ENCODE data around the gene PAX3. TPM values are rescaled to one million over a fixed set of nuclear protein-coding genes. Genes with fewer than 3 reads are reported as not detected.

PAX3 gene
- total and polyA plus RNA-seq, 2 experiments from 2014 or later: not detected

DNA sequence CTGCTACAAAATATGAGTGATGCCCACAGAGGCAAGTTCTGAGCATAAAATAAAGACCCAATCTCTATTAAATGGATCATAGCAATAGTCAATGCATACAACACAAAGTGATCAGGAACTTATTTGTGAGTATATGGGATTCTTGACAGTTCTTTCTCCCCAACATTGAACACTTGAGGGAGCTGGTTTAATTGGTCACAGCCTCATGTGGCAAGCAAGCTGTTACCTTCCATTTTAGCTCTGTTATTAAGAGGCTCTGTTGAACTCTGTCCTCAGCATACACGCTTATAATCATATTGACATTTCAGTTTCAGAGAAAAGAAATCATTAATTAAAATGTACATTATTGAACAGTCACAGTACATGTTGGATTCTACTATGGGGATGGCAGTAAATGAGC lies 37.6 kb upstream of the PAX3 start:
- Histone ChIP-seq H3K4me2 (ENCODE audit: unreplicated experiment) (no peak overlapping the region), H3K9me3 (ENCODE audit: low read depth) (no peaks in the 10 kb centered on the region), H3F3A (ENCODE audit: insufficient read depth) (no peaks in the 10 kb centered on the region), H3K27me3 (replicated peaks; ENCODE audit: insufficient read depth) (no peaks in the 10 kb centered on the region; the same call in 1 of the 2 replicates), H2AFZ (no peak overlapping the region), H4K20me1 (ENCODE audit: insufficient read depth) (no peaks in the 10 kb centered on the region), H3K9ac (no peak overlapping the region), H3K27ac (no peak overlapping the region), H3K36me3 (ENCODE audit: low read depth) (no peaks in the 10 kb centered on the region), H3K9me2 (ENCODE audit: insufficient read depth) (no peaks in the 10 kb centered on the region), H3K79me2 (ENCODE audit: insufficient read depth) (no peaks in the 10 kb centered on the region), H3K4me3 (no peak overlapping the region), H3K4me1 (ENCODE audit: insufficient read depth) (no peaks in the 10 kb centered on the region)
- WGBS, 2 experiments (ENCODE audit: low coverage in 1 of 2, low lambda C conversion rate in 2 of 2, missing lambda C conversion rate in 2 of 2): 4 to 7% methylated on average over 1 of the region's 1 CpG
- DNase-seq: no peak
- in situ Hi-C loops (cut with MboI): no loop called here
- TF ChIP-seq EZH2 (IDR thresholded peaks at IDR 0.05; ENCODE audit: insufficient read depth, poor library complexity, severe bottlenecking) (no peak), EZH2phosphoT487 (IDR thresholded peaks at IDR 0.05; ENCODE audit: insufficient read depth, low read depth) (no peak)

DNA sequence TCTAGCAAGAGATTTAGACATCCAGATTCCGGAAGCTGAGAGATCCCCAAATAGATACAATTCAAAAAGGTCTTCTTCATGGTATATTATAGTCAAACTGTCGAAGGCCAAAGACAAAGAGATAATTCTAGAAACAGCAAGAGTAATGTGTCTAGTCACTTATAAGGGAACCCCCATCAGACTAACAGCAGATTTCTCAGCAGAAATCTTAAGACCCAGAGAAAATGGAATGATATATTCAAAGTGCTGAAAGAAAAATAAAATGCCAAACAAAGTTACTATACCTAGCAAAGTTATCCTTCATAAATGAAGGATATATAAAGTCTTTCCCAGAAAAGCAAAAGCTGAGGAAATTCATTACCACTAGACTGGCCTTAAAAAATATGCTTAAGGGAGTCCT lies 36.1 kb upstream of the PAX3 start:
- Histone ChIP-seq H3F3A (ENCODE audit: insufficient read depth) (no peaks in the 10 kb centered on the region), H3K9me2 (ENCODE audit: insufficient read depth) (no peaks in the 10 kb centered on the region), H4K20me1 (ENCODE audit: insufficient read depth) (no peaks in the 10 kb centered on the region), H3K4me2 (ENCODE audit: unreplicated experiment) (no peak overlapping the region), H3K79me2 (ENCODE audit: insufficient read depth) (no peaks in the 10 kb centered on the region), H3K27ac (no peak overlapping the region), H2AFZ (no peak overlapping the region), H3K27me3 (replicated peaks; ENCODE audit: insufficient read depth) (no peaks in the 10 kb centered on the region; the same call in 1 of the 2 replicates), H3K9ac (no peak overlapping the region), H3K4me1 (ENCODE audit: insufficient read depth) (no peaks in the 10 kb centered on the region), H3K36me3 (ENCODE audit: low read depth) (no peaks in the 10 kb centered on the region), H3K9me3 (ENCODE audit: low read depth) (no peaks in the 10 kb centered on the region), H3K4me3 (no peak overlapping the region)
- in situ Hi-C loops (cut with MboI): no loop called here
- no peak for TF ChIP-seq EZH2phosphoT487 (IDR thresholded peaks at IDR 0.05; ENCODE audit: insufficient read depth, low read depth)
- DNase-seq: no peak
- 19 to 27% methylated on average over 2 of the region's 2 CpGs for whole genome bisulfite sequencing, 2 experiments (ENCODE audit: low coverage in 1 of 2, low lambda C conversion rate in 2 of 2, missing lambda C conversion rate in 2 of 2)

DNA sequence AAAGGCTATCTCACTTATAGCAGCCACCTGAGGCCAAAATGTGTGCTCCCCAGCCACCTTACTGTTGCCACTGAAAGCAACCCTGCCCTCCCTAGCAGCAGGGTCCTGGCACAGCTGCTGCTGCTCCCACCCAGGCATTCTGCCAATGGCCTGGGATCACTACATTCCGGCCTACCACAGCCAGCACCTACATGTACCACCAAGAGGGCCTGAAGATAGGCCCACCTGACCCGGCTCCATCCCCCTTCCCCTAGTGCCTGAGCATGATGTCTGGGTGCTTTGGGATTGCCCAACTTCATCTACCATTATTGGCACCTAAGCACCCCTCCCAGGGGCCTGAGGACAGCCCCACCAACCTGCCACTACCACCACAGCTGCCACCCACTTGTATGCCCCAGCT lies 34.6 kb upstream of the PAX3 start:
- Histone ChIP-seq H3K9me3 (ENCODE audit: low read depth) (no peaks in the 10 kb centered on the region), H2AFZ (no peak overlapping the region), H3K4me1 (ENCODE audit: insufficient read depth) (no peaks in the 10 kb centered on the region), H3K4me2 (ENCODE audit: unreplicated experiment) (no peak overlapping the region), H3K36me3 (ENCODE audit: low read depth) (no peaks in the 10 kb centered on the region), H3K4me3 (no peak overlapping the region), H3K27ac (no peak overlapping the region), H4K20me1 (ENCODE audit: insufficient read depth) (no peaks in the 10 kb centered on the region), H3K79me2 (ENCODE audit: insufficient read depth) (no peaks in the 10 kb centered on the region), H3K9me2 (ENCODE audit: insufficient read depth) (no peaks in the 10 kb centered on the region), H3K9ac (no peak overlapping the region), H3K27me3 (replicated peaks; ENCODE audit: insufficient read depth) (no peaks in the 10 kb centered on the region; the same call in 1 of the 2 replicates), H3F3A (ENCODE audit: insufficient read depth) (no peaks in the 10 kb centered on the region)
- in situ Hi-C loops (cut with MboI): no loop called here
- WGBS, 2 experiments (ENCODE audit: low coverage in 1 of 2, low lambda C conversion rate in 2 of 2, missing lambda C conversion rate in 2 of 2): 10 to 18% methylated on average over 2 of the region's 2 CpGs
- TF ChIP-seq EZH2phosphoT487 (IDR thresholded peaks at IDR 0.05; ENCODE audit: insufficient read depth, low read depth) (no peak), EZH2 (IDR thresholded peaks at IDR 0.05; ENCODE audit: insufficient read depth, poor library complexity, severe bottlenecking) (no peak)
- no peak for DNase-seq

DNA sequence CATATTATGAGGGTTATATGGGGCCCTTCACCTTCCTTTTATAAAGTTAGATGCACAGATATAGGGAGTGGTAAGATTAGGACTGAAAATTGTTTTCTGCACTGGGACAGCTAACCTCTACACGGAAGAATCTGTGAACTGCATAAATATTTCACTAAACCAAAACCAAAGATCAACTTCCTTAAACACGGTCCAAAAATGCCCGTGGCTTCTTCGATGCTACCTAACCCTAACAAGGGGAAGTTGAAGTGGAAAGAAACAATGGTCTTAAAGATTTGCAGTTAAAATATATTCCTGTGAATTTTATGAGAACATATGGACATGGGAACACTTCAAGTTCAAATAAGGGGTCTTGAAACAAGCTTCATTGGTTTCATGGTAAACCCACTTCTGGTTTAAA lies 33.3 kb upstream of the PAX3 start:
- in situ Hi-C loops (cut with MboI): no loop called here
- Histone ChIP-seq H3K27me3 (replicated peaks; ENCODE audit: insufficient read depth) (no peaks in the 10 kb centered on the region), H3K36me3 (ENCODE audit: low read depth) (no peaks in the 10 kb centered on the region), H3K9ac (no peak overlapping the region), H3K9me2 (ENCODE audit: insufficient read depth) (no peaks in the 10 kb centered on the region), H3K4me1 (ENCODE audit: insufficient read depth) (no peaks in the 10 kb centered on the region), H3F3A (ENCODE audit: insufficient read depth) (no peaks in the 10 kb centered on the region), H3K9me3 (ENCODE audit: low read depth) (no peaks in the 10 kb centered on the region), H2AFZ (no peak overlapping the region), H3K4me2 (ENCODE audit: unreplicated experiment) (no peak overlapping the region), H3K27ac (no peak overlapping the region), H4K20me1 (ENCODE audit: insufficient read depth) (no peaks in the 10 kb centered on the region), H3K4me3 (no peak overlapping the region), H3K79me2 (ENCODE audit: insufficient read depth) (no peaks in the 10 kb centered on the region)
- WGBS, 2 experiments (ENCODE audit: low coverage in 1 of 2, low lambda C conversion rate in 2 of 2, missing lambda C conversion rate in 2 of 2): 49 to 62% methylated on average over 4 of the region's 4 CpGs
- no peak for DNase-seq
- TF ChIP-seq EZH2 (IDR thresholded peaks at IDR 0.05; ENCODE audit: insufficient read depth, poor library complexity, severe bottlenecking) (no peak), EZH2phosphoT487 (IDR thresholded peaks at IDR 0.05; ENCODE audit: insufficient read depth, low read depth) (no peak)

DNA sequence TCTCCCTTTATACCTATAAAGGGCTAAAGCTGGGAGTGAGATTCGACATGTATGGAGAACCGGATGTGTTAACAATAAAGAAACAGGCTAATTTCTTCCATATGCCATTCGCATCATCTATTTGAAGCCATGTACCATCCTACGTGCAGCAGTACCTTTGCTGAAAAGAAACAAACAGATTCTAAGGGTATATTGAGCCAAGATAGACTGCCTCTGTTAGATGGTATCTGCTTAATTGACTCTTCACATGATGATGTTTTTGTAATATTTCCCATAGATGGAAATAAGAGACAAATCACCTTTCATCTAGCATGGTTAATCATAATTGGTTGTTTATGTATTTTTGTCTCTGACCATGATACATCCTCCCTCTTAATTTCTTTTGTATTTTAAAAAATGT lies 32.1 kb upstream of the PAX3 start:
- H3K9ac ChIP-seq: no peak overlapping the region
- TF ChIP-seq EZH2 (IDR thresholded peaks at IDR 0.05; ENCODE audit: insufficient read depth, poor library complexity, severe bottlenecking) (no peak), EZH2phosphoT487 (IDR thresholded peaks at IDR 0.05; ENCODE audit: insufficient read depth, low read depth) (no peak)
- no peaks in the 10 kb centered on the region for H4K20me1 ChIP-seq (ENCODE audit: insufficient read depth)
- H3K36me3 ChIP-seq (ENCODE audit: low read depth): no peaks in the 10 kb centered on the region
- no peak overlapping the region for H2AFZ ChIP-seq
- no peaks in the 10 kb centered on the region for H3K27me3 ChIP-seq (replicated peaks; ENCODE audit: insufficient read depth)
- no peak overlapping the region for H3K4me3 ChIP-seq
- no peaks in the 10 kb centered on the region for H3K79me2 ChIP-seq (ENCODE audit: insufficient read depth)
- no peak for DNase-seq
- WGBS, 2 experiments (ENCODE audit: low coverage in 1 of 2, low lambda C conversion rate in 2 of 2, missing lambda C conversion rate in 2 of 2): 1 to 3% methylated on average over 4 of the region's 4 CpGs
- no peaks in the 10 kb centered on the region for H3F3A ChIP-seq (ENCODE audit: insufficient read depth)
- no peaks in the 10 kb centered on the region for H3K9me3 ChIP-seq (ENCODE audit: low read depth)
- H3K4me2 ChIP-seq (ENCODE audit: unreplicated experiment): no peak overlapping the region
- no peak overlapping the region for H3K27ac ChIP-seq
- in situ Hi-C loops (cut with MboI): no loop called here
- H3K9me2 ChIP-seq (ENCODE audit: insufficient read depth): no peaks in the 10 kb centered on the region
- no peaks in the 10 kb centered on the region for H3K4me1 ChIP-seq (ENCODE audit: insufficient read depth)
